ENCODE results near the gene SDK1. TPM values are rescaled to one million over a fixed set of nuclear protein-coding genes. Genes with fewer than 3 reads are reported as not detected.

Gene SDK1
- total and polyA plus RNA-seq, 11 donors = 2.2 to 5.8 (median 3.4) TPM

GRCh38 chr7:3321745-3322144 lies 20.7 kb downstream of the SDK1 start:
- intact Hi-C loops (cut with DNase I) = no loop called here

GRCh38 chr7:3326246-3326645 lies 25.2 kb downstream of the SDK1 start:
- no peak overlapping the region for H3K27ac ChIP-seq
- H3K4me3 ChIP-seq = no peak overlapping the region
- no peaks in the 10 kb centered on the region for H3K27me3 ChIP-seq
- 91 to 98% (median 93%) methylated on average over 1 of the region's 1 CpG for WGBS, 4 donors
- peaks cover 0 to 8% (median 0%) of the 10 kb centered on the region in 12 donors for H3K9me3 ChIP-seq
- no peak for TF ChIP-seq CTCF (IDR thresholded peaks at IDR 0.05)
- no peak for TF ChIP-seq POLR2A (IDR thresholded peaks at IDR 0.05)
- no peak for DNase-seq
- H3K36me3 ChIP-seq = no peaks in the 10 kb centered on the region
- H3K4me1 ChIP-seq = no peaks in the 10 kb centered on the region
- intact Hi-C loops (cut with DNase I) = no loop called here
- ATAC-seq = no peak

More at GRCh38 chr7:3321745-3322144, 20.7 kb downstream of the SDK1 start:
- DNase-seq (no peak), ATAC-seq (no peak)
- Histone ChIP-seq H3K27ac (no peak overlapping the region), H3K36me3 (no peaks in the 10 kb centered on the region), H3K27me3 (no peaks in the 10 kb centered on the region), H3K9me3 (peaks cover 0 to 8% (median 0%) of the 10 kb centered on the region in 12 donors), H3K4me1 (no peaks in the 10 kb centered on the region), H3K4me3 (no peak overlapping the region)
- TF ChIP-seq CTCF (IDR thresholded peaks at IDR 0.05) (no peak), POLR2A (IDR thresholded peaks at IDR 0.05) (no peak)
- 92 to 95% (median 94%) methylated on average over 3 of the region's 3 CpGs for WGBS, 4 donors

GRCh38 chr7:3327099-3327498 lies 26.0 kb downstream of the SDK1 start:
- no peaks in the 10 kb centered on the region for H3K4me1 ChIP-seq
- ATAC-seq (no peak), DNase-seq (no peak)
- TF ChIP-seq POLR2A (IDR thresholded peaks at IDR 0.05) (no peak), CTCF (IDR thresholded peaks at IDR 0.05) (no peak)
- H3K9me3 ChIP-seq = peaks cover 0 to 8% (median 0%) of the 10 kb centered on the region in 12 donors
- no peaks in the 10 kb centered on the region for H3K36me3 ChIP-seq
- 72 to 84% (median 78%) methylated on average over 2 of the region's 2 CpGs for WGBS, 4 donors
- no peak overlapping the region for H3K27ac ChIP-seq
- no peaks in the 10 kb centered on the region for H3K27me3 ChIP-seq
- H3K4me3 ChIP-seq = no peak overlapping the region
- intact Hi-C loops (cut with DNase I) = no loop called here

- Histone ChIP-seq H3K9me3 (peaks cover 0 to 8% (median 0%) of the 10 kb centered on the region in 12 donors), H3K4me3 (no peak overlapping the region), H3K27ac (no peak overlapping the region), H3K4me1 (no peaks in the 10 kb centered on the region), H3K27me3 (no peaks in the 10 kb centered on the region), H3K36me3 (no peaks in the 10 kb centered on the region)
- intact Hi-C loops (cut with DNase I) = no loop called here
- ATAC-seq (no peak), DNase-seq (no peak)
- TF ChIP-seq CTCF (IDR thresholded peaks at IDR 0.05) (no peak), POLR2A (IDR thresholded peaks at IDR 0.05) (no peak)
- 25 to 48% (median 41%) methylated on average over 5 of the region's 5 CpGs for WGBS, 4 donors
Observed at GRCh38 chr7:3327655-3328054, 26.6 kb downstream of the SDK1 start.
